Astrocyte of the spinal cord (primary cell): ENCODE data around the gene KLHL14.
"Not testable (repeated sequence)": the region's sequence is repeated elsewhere in the genome, so short reads cannot be mapped to it uniquely, and the experiment has no call there.

ENCODE experiments used
- DNase-seq: peaks from one replicate; pipeline ENCODE4 v3.0.0; 2011; ENCODE audit warnings: low read depth, low spot score
- H3K4me3 ChIP-seq: 2 replicates; pipeline ENCODE4 v1.5.1; 2011; ENCODE audit warnings: low read depth, mild to moderate bottlenecking, low read length, moderate library complexity
- CTCF ChIP-seq: IDR thresholded peaks from 2 replicates; pipeline ENCODE4 v1.5.1; 2012; ENCODE audit warnings: low read depth, mild to moderate bottlenecking, low read length, inconsistent platforms
- in situ Hi-C: cut with HindIII; loops from 2 replicates; pipeline ENCODE4 v1.10.0; 2017; ENCODE audit warnings: low sequenced_read_pairs

KLHL14 gene

GRCh38 chr18:32804134-32804888 is 31.5 kb upstream of the KLHL14 start:
- no peak for DNase-seq
- H3K4me3 ChIP-seq, result no peak overlapping the region
- in situ Hi-C loops, result no loop called here
- TF ChIP-seq CTCF, result no peak

DNA sequence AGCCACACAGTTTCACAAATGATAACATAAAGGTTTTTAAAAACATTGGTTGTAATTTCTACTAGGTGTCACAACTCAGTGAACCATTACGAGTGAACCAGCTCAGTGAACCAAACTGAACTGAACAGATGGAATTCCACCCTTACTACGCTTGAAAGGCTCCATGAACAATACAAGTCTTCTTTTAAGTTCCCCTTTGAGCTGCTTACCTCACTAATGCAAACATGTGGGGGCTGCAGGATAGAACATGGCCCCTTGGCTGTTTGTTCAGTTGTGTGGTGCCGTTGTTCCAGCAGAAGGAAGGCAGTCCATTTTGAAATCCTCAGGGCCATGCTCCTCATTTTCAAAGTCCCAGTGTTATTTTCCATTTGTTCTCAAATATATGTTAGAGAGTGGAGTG is 30.7 kb upstream of the KLHL14 start:
- no peak for TF ChIP-seq CTCF
- DNase-seq, result no peak
- no peak overlapping the region for H3K4me3 ChIP-seq
- in situ Hi-C loops, result no loop called here

DNA sequence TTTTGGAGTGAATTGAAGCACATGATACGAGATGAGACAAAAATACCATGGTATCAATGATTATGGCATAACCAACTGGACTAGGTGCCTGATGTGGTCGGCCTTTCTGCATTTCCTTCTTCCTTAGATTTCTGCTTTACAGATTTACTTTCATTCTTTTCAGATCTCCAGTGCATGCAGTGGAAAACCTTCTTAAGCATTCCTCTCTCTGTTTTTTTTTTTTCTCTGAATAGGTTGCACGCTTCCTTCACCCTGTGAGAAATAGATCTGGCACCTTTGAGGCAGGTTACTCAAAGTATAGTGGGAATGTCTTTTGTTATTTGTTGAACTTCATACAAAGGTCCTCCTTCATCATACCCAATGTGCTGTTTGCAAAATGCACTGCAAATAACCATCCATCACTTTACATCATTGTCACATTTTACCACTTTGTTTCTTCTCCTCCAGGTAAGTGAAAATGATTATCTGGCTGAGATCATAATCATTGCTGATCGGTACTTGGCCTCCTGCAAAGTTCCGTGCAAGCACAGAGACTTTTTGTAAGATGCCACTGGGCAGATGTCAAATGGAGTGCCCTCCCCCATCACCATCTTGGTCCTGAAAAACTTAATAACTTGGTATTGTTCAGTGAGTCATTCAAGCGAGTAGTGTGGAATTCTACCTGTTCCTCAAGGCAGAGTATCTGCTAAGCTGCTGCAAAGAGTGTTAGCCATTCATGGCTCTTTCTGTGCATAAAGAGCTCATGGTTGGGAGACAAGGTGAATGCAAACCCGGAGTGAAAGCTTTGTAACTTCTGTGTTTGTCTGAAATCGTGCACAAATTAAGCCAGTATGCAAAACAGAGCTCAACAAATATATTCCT is 30.0 kb upstream of the KLHL14 start:
- TF ChIP-seq CTCF, result no peak
- no peak overlapping the region for H3K4me3 ChIP-seq
- in situ Hi-C loops, result no loop called here
- DNase-seq, result no peak

- H3K4me3 ChIP-seq, result no peak overlapping the region
- in situ Hi-C loops, result no loop called here
- TF ChIP-seq CTCF, result no peak
- DNase-seq, result no peak
Measured at GRCh38 chr18:32801228-32801627, 28.4 kb upstream of the KLHL14 start.

- no peak for DNase-seq
- in situ Hi-C loops, result no loop called here
- no peak for TF ChIP-seq CTCF
- H3K4me3 ChIP-seq, result no peak overlapping the region
Measured at GRCh38 chr18:32798209-32798960, 25.6 kb upstream of the KLHL14 start.

DNA sequence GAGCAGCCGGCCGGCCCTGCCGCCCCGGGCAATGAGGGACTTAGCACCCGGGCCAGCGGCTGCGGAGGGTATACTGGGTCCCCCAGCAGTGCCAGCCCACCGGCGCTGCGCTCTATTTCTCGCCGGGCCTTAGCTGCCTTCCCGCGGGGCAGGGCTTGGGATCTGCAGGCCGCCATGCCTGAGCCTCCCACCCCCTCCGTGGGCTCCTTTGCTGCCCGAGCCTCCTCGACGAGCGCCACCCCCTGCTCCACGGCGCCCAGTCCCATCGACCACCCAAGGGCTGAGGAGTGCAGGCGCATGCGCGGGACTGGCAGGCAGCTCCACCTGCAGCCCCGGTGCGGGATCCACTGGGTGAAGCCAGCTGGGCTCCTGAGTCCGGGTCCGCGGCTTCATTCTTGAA is 21.8 kb upstream of the KLHL14 start:
- in situ Hi-C loops, DNase-seq: not testable (repeated sequence)

More for the DNA sequence above, 21.8 kb upstream of the KLHL14 start:
- H3K4me3 ChIP-seq, result not testable (repeated sequence)
